ENCODE results near the gene ABCB9. TPM values are rescaled to one million over a fixed set of nuclear protein-coding genes. Genes with fewer than 3 reads are reported as not detected.

ABCB9 gene
- total RNA-seq, 4 donors from 2014 or later, result 2.0 to 8.6 (median 6.1) TPM

DNA sequence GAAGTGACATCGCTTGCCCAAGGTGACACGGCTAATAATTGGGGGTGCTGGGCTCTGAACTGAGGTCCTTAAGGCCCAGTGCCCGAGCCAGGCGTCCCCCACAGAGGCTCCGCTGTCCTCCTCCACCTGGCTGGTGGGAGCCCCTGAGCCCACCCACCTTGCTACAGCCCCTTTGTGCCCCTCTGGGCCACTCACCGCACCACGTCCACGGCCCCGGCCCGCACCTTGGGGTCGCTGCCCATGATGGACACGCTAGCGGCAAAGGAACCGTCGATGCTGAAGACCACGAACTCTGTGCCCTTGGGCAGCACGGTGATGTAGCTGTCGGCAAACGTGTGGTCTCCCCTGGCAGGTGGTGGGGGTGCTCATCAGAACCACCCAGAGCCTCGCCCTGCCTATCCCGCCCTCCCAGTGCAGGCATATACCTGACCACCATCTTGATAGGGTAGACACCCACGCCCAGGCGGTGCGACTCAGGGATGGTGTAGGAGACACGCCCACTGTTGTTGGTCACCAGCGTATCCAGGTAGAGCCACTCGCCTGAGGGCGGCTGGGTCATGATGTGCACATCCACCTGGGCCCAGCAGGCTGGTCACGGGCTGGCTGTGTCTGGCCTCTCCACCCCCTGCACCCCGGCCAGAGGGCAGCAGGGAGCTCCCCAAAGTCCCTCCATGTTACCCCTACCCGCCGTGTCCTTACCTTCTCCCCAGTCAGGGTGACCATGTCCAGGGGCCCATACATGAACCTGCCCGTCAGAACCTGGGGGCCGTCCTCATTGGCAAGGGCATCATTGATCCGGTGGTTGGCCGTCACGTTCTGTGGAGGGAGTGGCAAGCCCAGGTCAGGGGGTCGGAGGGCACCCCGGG, 21.1 kb upstream of the ABCB9 start:
- H3K4me1 ChIP-seq, result peaks cover 2 to 16% of the 10 kb centered on the region in 2 donors
- H3K36me3 ChIP-seq, result no peaks in the 10 kb centered on the region
- no peak overlapping the region for H3K27ac ChIP-seq
- intact Hi-C loops (cut with DNase I; ENCODE audit: low total_unique reads), result no loop called here
- TF ChIP-seq, protein P1, sequence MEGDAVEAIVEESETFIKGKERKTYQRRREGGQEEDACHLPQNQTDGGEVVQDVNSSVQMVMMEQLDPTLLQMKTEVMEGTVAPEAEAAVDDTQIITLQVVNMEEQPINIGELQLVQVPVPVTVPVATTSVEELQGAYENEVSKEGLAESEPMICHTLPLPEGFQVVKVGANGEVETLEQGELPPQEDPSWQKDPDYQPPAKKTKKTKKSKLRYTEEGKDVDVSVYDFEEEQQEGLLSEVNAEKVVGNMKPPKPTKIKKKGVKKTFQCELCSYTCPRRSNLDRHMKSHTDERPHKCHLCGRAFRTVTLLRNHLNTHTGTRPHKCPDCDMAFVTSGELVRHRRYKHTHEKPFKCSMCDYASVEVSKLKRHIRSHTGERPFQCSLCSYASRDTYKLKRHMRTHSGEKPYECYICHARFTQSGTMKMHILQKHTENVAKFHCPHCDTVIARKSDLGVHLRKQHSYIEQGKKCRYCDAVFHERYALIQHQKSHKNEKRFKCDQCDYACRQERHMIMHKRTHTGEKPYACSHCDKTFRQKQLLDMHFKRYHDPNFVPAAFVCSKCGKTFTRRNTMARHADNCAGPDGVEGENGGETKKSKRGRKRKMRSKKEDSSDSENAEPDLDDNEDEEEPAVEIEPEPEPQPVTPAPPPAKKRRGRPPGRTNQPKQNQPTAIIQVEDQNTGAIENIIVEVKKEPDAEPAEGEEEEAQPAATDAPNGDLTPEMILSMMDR (IDR thresholded peaks at IDR 0.05), result no peak
- TF ChIP-seq POLR2A (IDR thresholded peaks at IDR 0.05), result no peak
- H3K27me3 ChIP-seq, result no peaks in the 10 kb centered on the region
- no peak for DNase-seq
- H3K4me3 ChIP-seq, result no peak overlapping the region
- no peaks in the 10 kb centered on the region for H3K9me3 ChIP-seq

DNA sequence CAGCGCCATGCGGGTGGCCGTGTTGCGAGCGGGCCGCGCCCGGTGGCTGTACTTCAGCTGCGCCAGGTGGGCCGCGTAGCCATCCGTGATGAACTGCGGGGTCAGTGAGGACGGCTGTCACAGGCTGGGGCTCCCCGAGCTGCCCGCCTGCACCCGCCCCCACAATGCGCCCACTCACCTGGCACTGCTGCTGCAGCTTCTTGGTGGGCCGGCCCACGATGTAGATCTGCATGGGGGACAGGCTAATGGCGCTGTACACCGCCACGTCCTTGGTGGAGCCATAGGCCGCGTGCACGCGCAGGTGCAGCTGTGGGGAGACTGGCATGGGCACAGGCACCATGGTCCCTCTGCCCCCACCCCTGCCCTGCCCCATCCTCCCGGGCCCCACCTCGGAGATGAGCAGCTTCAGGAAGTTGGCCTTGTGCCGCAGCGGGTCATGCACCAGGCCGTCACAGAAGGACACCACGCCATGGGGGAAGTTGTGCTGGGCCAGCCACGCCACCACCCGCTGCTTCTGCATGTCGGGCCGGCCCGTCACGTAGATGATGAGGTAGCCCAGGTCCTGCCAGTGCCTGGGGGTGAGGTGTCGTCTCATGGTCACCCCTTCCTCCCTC, 20.1 kb upstream of the ABCB9 start:
- no peak for TF ChIP-seq POLR2A (IDR thresholded peaks at IDR 0.05)
- TF ChIP-seq, protein P1 (IDR thresholded peaks at IDR 0.05), result no peak
- peaks cover 5 to 26% of the 10 kb centered on the region in 2 donors for H3K4me1 ChIP-seq
- no peaks in the 10 kb centered on the region for H3K27me3 ChIP-seq
- DNase-seq, result no peak
- intact Hi-C loops (cut with DNase I; ENCODE audit: low total_unique reads), result no loop called here
- H3K9me3 ChIP-seq, result no peaks in the 10 kb centered on the region
- no peak overlapping the region for H3K4me3 ChIP-seq
- H3K36me3 ChIP-seq, result no peaks in the 10 kb centered on the region
- no peak overlapping the region for H3K27ac ChIP-seq

DNA sequence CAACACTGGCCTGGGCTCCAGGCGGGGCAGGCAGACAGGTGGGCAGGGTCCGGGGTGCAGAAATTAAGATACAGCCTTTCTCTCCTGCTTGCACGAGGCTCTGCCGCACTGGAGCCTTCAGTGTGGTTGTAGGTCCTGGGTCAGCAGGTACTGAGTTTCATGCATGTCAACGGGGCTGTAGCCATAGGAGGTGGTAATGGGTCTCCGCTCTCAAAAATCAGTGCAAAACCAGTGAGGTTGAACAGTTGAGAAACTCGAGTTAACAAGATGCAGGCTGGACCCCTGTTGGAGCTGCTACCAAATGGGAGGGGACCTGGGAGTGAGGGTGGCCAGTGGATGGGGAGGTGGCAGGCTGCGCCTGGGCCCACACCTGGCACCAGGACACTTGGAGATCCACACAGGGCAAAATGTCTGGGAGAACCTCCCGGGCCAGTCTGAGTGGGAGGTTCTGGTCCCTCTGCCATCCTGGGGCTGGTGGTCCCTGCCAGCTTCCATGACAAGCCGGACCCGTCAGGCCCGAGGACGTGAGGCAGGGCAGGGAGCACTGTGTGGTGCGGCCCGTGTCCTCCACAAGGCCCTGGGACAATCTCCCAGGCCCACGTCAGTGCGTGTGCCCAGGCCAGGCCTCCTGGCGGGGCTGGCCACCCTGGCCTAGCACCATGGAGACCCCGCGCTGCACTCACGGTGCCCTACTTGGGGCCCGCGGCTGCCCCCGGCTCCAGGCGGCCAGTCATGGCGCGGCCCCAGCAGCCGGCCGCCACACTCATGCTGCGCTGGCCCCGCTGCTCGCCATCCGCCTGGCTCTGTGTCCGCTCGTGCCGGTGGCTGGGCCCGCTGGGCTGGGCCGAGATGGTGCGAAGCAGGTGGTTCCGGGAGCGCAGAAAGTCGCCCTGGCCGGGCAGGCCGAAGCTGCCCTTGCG, 19.3 kb upstream of the ABCB9 start:
- intact Hi-C loops (cut with DNase I; ENCODE audit: low total_unique reads), result no loop called here
- no peaks in the 10 kb centered on the region for H3K36me3 ChIP-seq
- peaks cover 5 to 29% of the 10 kb centered on the region in 2 donors for H3K4me1 ChIP-seq
- no peak for TF ChIP-seq POLR2A (IDR thresholded peaks at IDR 0.05)
- no peak overlapping the region for H3K4me3 ChIP-seq
- H3K9me3 ChIP-seq, result no peaks in the 10 kb centered on the region
- peak overlapping the region; percentile 62 to 73 for H3K27ac ChIP-seq
- DNase-seq, result no peak
- H3K27me3 ChIP-seq, result no peaks in the 10 kb centered on the region

DNA sequence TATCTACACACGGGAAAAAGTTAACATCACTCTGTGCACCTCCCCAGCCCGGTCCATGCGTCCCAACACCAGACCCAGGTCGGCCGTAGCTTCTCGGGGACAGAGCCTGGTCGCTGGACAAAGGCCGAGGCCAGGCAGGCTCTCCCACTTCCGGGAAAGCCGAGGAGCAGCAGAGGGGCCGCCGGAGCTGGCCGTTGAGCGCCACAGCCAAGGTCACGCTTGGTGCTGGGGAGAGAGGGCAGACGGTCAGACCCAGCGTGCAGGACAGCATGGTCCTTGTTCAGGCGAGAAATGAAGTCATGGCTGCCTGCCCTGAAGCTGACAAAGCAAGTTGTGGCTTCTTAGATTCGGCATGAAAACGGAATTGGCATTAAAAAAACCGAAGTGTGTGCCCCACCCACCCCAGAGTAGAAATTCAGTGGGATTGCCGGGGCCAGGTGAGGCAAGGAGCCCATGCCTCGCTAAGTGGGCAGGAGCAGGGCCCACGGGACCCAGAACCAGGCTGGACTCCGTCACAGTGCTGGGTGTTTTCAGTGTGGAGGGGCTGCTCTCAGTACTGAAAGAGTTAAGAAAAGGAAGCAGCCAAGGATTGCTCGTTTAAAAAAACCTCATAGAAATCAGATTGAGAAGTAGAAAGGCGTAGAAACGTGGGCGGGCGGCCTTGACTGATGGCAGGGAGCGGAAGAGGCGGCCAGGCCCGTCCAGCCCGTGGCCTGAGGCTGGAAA, 18.5 kb upstream of the ABCB9 start:
- H3K9me3 ChIP-seq, result no peaks in the 10 kb centered on the region
- no peaks in the 10 kb centered on the region for H3K36me3 ChIP-seq
- intact Hi-C loops (cut with DNase I; ENCODE audit: low total_unique reads), result no loop called here
- TF ChIP-seq POLR2A (IDR thresholded peaks at IDR 0.05), result no peak
- TF ChIP-seq, protein P1 (IDR thresholded peaks at IDR 0.05), result no peak
- H3K27ac ChIP-seq, result peak overlapping the region; percentile 62 to 73
- peak in 1 of 2 donors; percentile 45 for DNase-seq
- H3K27me3 ChIP-seq, result no peaks in the 10 kb centered on the region
- H3K4me3 ChIP-seq, result no peak overlapping the region
- H3K4me1 ChIP-seq, result peaks cover 5 to 31% of the 10 kb centered on the region in 2 donors

All from uterus (tissue), 4 donors.